ENCODE results near the gene RAD18.

RAD18 gene

GRCh38 chr3:8986741-8987140 lies 23.5 kb upstream of the RAD18 start:
- no peak for DNase-seq (ENCODE audit: low spot score)
- Histone ChIP-seq H3K4me3 (no peak overlapping the region), H3K27ac (no peak overlapping the region)
- no peak for TF ChIP-seq CTCF (IDR thresholded peaks at IDR 0.05)

GRCh38 chr3:8985876-8986275 lies 22.6 kb upstream of the RAD18 start:
- no peak for TF ChIP-seq CTCF (IDR thresholded peaks at IDR 0.05)
- no peak for DNase-seq (ENCODE audit: low spot score)
- Histone ChIP-seq H3K27ac (no peak overlapping the region), H3K4me3 (no peak overlapping the region)

DNA sequence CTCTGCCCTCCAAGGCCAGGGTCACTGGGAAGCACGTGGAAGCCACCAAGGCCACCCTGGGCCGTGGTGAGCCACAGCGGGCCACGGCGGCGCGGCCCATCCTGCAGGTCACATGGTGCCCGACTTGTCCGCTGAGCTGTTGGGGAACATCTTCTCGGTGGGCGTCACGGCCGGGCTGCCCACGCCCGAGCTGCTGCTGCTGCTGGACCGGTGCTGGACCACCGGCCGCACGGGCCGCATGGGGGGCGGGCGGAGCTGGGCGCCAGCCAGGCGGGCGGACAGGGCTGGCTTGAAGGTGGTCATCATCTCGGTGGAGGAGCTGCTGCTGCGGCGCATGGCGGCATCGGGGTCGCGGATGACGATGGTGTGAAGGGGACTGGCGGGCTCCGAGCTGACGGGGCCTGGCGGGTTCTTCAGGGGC lies 22.1 kb upstream of the RAD18 start:
- no peak for DNase-seq (ENCODE audit: low spot score)
- no peak overlapping the region for H3K27ac ChIP-seq
- TF ChIP-seq CTCF (IDR thresholded peaks at IDR 0.05), result no peak
- no peak overlapping the region for H3K4me3 ChIP-seq

GRCh38 chr3:8984526-8984925 lies 21.3 kb upstream of the RAD18 start:
- no peak overlapping the region for H3K4me3 ChIP-seq
- DNase-seq (ENCODE audit: low spot score), result no peak
- H3K27ac ChIP-seq, result no peak overlapping the region
- TF ChIP-seq CTCF (IDR thresholded peaks at IDR 0.05), result no peak

DNA sequence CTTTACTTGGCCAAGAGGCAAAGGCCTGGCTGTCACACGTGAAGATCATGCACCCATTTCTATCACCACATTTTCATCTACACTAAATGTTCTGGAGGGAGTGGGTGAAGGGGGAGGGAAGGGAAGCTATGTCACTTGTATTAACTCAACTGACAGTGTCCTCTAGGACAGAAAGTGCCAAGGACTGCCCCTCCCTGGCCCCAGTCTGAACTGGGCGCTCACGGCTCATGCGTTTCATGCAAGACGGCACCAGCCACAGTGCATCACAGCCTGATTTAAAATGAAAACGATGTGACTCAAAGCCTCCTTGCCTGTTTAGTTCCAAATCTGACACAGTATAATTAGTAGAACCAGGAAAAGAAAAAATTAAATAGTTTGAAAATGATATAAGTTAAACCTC lies 20.8 kb upstream of the RAD18 start:
- H3K27ac ChIP-seq, result no peak overlapping the region
- TF ChIP-seq CTCF (IDR thresholded peaks at IDR 0.05), result no peak
- no peak overlapping the region for H3K4me3 ChIP-seq
- no peak for DNase-seq (ENCODE audit: low spot score)

DNA sequence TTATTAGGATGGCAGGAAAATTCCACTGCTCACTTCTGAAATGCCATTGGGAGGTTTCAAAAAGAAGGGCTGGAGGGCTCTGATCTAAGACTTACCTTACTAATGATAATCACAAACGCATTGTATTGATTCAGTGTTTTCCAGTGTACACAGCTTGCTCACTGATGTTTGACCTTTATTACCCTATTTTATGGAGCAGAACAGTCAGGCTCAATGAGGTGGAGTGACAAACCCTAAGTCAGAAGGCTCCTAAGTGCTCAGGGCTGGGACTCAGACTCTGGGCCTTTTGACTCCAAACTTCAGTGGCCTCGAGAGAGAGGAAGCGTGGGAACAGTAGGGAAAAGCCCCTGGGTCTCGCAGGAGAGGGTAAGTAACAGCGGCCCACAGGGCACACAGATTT lies 20.3 kb upstream of the RAD18 start:
- no peak overlapping the region for H3K27ac ChIP-seq

DNA sequence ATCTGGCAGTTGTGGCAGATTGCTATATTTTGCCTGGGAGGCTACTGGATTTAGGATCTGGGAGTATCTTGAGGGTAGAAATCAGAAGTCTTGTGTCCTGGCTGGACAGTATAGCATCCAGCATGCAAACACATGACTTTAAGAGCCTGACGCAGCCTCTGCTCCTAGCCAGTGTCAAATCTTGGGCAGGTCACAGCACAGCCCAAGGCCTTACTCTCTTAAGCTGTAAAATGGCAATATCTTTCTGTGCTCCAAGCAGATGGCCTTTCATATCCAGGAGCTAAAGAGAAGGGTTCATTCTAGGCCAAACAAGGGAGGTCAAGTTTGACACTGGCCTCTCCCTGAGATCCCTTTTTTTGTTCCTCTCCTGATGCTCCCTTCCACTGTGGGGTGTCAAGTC lies 19.8 kb upstream of the RAD18 start:
- H3K27ac ChIP-seq, result no peak overlapping the region
- DNase-seq (ENCODE audit: low spot score), result no peak
- no peak for TF ChIP-seq CTCF (IDR thresholded peaks at IDR 0.05)
- H3K4me3 ChIP-seq, result no peak overlapping the region

More for the DNA sequence above, 20.3 kb upstream of the RAD18 start:
- no peak for TF ChIP-seq CTCF (IDR thresholded peaks at IDR 0.05)
- DNase-seq (ENCODE audit: low spot score), result no peak
- H3K4me3 ChIP-seq, result no peak overlapping the region

All from coronary artery (tissue), 2 donors.